Tibial nerve (tissue), 4 donors: ENCODE results near the gene TTLL4. TPM values are rescaled to one million over a fixed set of nuclear protein-coding genes. Genes with fewer than 3 reads are reported as not detected.
A peak's percentile ranks its signal among the peaks of the same experiment; 100 is the strongest.
"Not testable (repeated sequence)": the region's sequence is repeated elsewhere in the genome, so short reads cannot be mapped to it uniquely, and the experiment has no call there.

Experiments used
- DNase-seq, 2 donors: peaks; one replicate each; pipeline ENCODE4 v3.0.0-alpha.2; 2019; ENCODE audit warnings: low spot score in 2 of 2
- H3K27ac ChIP-seq, 4 donors: fragments of 200-600 bp; sonication (generic) in 3 of 4; one replicate each; pipeline ENCODE4 v1.5.1; 2017 to 2019; ENCODE audit warnings: mild to moderate bottlenecking in 1 of 4
- H3K27me3 ChIP-seq, 2 donors: fragments of 200-600 bp; sonication (generic) in 1 of 2; one replicate each; pipeline versions ENCODE4 v1.5.1 to v1.6.0; 2017 to 2019
- H3K36me3 ChIP-seq, 3 donors: fragments of 200-600 bp; sonication (generic); one replicate each; pipeline ENCODE4 v1.5.1; 2018 to 2019
- H3K4me1 ChIP-seq, 4 donors: fragments of 200-600 bp; sonication (generic) in 3 of 4; one replicate each; pipeline ENCODE4 v1.5.1; 2017 to 2019
- H3K4me3 ChIP-seq, 4 donors: fragments of 200-600 bp; sonication (generic) in 3 of 4; one replicate each; pipeline ENCODE4 v1.5.1; 2017 to 2019; ENCODE audit warnings: mild to moderate bottlenecking in 1 of 4, moderate library complexity in 1 of 4
- H3K9me3 ChIP-seq, 4 donors: fragments of 200-600 bp; sonication (generic) in 3 of 4; one replicate each; pipeline ENCODE4 v1.5.1; 2017 to 2019
- CTCF ChIP-seq, 5 experiments: fragments of 200-600 bp in 3 of 5; fragments of 450-650 bp in 2 of 5; sonication (generic) in 3 of 5; IDR thresholded peaks; one replicate each; pipeline ENCODE4 v1.5.1; 2016 to 2019; ENCODE audit warnings: antibody characterized with exemption in 5 of 5, mild to moderate bottlenecking in 3 of 5, moderate library complexity in 2 of 5
- EP300 ChIP-seq, 2 donors: sonication (generic); formaldehyde crosslinking; IDR thresholded peaks; one replicate each; pipeline ENCODE4 v1.6.1; 2017; ENCODE audit warnings: antibody characterized with exemption in 2 of 2, mild to moderate bottlenecking in 1 of 2
- POLR2A ChIP-seq, 2 donors: fragments of 450-650 bp; IDR thresholded peaks; one replicate each; pipeline ENCODE4 v1.6.1; 2017; ENCODE audit warnings: antibody characterized with exemption in 2 of 2, mild to moderate bottlenecking in 2 of 2, moderate library complexity in 2 of 2
- WGBS, 2 donors: methylation state at CpG; one replicate each; pipeline ENCODE4 v1.1.5; 2018; 5-methylcytosine and 5-hydroxymethylcytosine counted together
- total RNA-seq, 4 donors: library from RNA; depleted of rRNA; stranded (reverse); fragments of >200 nt; gene quantifications; one replicate each; pipeline ENCODE4 v1.1.0, GENCODE V29; 2016

The TTLL4 gene
- total RNA-seq, 4 donors from 2014 or later, result 15.3 to 49.6 (median 38.4) TPM

DNA sequence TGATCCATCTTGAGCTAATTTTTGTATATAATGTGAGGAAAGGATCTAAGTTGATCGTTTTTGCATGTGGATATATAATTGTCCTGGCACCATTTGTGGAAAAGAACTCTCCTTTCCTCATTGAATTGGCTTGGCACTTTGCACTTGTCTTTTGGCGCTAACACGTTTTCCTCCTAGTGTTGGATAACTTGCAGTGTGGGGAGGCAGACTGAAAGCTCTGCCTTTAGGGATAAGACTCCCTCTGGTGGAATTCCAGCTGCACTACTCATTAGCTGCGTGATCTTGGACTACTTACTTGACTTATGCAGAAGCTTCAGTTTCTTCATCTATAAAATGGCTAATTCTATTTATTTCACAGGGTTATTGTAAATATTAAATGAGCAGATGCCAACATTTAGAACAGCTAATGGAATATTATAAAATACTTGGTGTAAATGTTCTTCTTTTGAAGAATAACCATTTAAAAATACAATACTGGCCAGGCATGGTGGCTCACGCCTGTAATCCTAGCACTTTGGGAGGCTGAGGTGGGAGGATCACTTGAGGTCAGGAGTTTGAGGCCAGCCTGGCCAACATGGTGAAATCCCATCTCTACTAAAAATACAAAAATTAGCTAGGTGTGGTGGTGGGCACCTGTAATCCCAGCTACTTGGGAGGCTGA is 23.1 kb upstream of the TTLL4 start:
- H3K36me3 ChIP-seq, result peaks cover 0 to 71% (median 6%) of the 10 kb centered on the region in 3 donors
- TF ChIP-seq CTCF (IDR thresholded peaks at IDR 0.05) (peak; percentile 62 to 81 (median 74)), EP300 (IDR thresholded peaks at IDR 0.05) (peak in 1 of 2 donors; percentile 17)
- H3K4me3 ChIP-seq, H3K4me1 ChIP-seq, H3K27me3 ChIP-seq, H3K27ac ChIP-seq, H3K9me3 ChIP-seq: not testable (repeated sequence)
- DNase-seq, result peak in 1 of 2 donors; percentile 64
- 22 to 23% methylated on average over 5 of the region's 5 CpGs for WGBS, 2 donors

DNA sequence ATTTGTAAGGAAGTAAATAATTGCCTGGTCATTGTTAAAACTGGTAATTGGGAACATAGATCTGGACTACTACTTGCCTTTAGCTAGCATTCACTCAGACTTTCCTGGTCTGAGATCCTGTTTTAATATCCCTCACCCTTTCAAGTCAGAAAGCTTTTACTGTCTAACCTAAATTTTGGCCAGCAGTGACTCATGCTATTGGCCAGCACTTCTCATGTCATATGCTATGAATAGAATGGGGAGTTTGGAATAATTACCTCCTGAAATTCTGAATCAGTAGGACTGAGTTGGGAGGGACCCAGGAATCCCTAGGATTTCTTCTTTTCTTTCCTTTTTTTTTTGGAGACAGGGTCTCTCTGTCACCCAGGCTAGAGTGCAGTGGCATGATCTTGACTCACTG is 19.4 kb upstream of the TTLL4 start:
- no peak for TF ChIP-seq POLR2A (IDR thresholded peaks at IDR 0.05)
- no peak for TF ChIP-seq EP300 (IDR thresholded peaks at IDR 0.05)
- TF ChIP-seq CTCF (IDR thresholded peaks at IDR 0.05), result no peak
- Histone ChIP-seq H3K4me1 (peaks cover 0 to 5% (median 0%) of the 10 kb centered on the region in 4 donors), H3K4me3 (no peak overlapping the region), H3K9me3 (no peaks in the 10 kb centered on the region), H3K27me3 (no peaks in the 10 kb centered on the region), H3K36me3 (peaks cover 0 to 79% (median 24%) of the 10 kb centered on the region in 3 donors), H3K27ac (no peak overlapping the region)
- no peak for DNase-seq

DNA sequence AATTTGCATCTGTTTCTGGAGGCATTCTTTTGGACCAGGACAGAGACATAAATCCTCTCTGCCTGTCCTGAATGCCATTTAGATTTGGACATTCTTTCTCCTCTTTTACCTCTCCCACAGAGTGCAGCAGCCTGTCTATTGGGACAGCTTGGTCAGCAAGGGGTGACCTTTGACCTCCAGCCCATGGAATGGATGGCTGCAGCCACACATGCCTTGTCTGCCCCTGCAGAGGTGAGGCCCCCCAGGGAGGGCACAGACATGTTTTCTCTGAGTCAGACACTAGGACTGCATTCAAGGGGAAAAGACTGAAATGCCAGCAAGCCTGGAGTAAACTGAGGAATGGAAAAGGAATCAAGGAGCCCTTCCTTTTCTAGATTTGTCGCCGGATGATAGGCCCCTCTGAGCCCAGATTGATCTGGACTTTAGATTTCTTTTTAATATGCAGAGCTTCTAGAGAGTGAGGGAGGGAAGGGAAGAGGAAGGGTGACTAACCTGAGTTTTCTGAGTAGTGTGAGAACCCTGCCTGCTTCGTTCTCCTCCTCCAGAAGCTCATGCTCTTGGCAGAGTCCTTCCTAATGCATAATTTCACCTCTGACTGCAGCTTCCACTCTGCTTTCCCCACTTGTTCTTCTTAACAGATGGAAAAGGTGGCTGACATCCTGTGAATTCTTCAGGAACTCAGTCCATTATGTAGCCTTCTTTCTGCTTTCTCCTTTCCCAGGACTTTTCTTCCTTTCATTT is 16.1 kb upstream of the TTLL4 start:
- H3K4me3 ChIP-seq, result no peak overlapping the region
- no peak for TF ChIP-seq CTCF (IDR thresholded peaks at IDR 0.05)
- no peak for TF ChIP-seq POLR2A (IDR thresholded peaks at IDR 0.05)
- TF ChIP-seq EP300 (IDR thresholded peaks at IDR 0.05), result no peak
- WGBS, 2 donors, result 88 to 90% methylated on average over 3 of the region's 3 CpGs
- no peaks in the 10 kb centered on the region for H3K4me1 ChIP-seq
- H3K27ac ChIP-seq, result no peak overlapping the region
- H3K9me3 ChIP-seq, result no peaks in the 10 kb centered on the region
- peaks cover 0 to 97% (median 24%) of the 10 kb centered on the region in 3 donors for H3K36me3 ChIP-seq
- no peak for DNase-seq
- no peaks in the 10 kb centered on the region for H3K27me3 ChIP-seq

DNA sequence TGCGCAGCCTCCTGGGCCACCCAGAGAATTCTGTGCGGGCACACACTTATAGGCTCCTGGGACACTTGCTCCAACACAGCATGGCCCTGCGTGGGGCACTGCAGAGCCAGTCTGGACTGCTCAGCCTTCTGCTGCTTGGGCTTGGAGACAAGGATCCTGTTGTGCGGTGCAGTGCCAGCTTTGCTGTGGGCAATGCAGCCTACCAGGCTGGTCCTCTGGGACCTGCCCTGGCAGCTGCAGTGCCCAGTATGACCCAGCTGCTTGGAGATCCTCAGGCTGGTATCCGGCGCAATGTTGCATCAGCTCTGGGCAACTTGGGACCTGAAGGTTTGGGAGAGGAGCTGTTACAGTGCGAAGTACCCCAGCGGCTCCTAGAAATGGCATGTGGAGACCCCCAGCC is 11.8 kb upstream of the TTLL4 start:
- no peaks in the 10 kb centered on the region for H3K4me1 ChIP-seq
- WGBS, 2 donors, result 91 to 94% methylated on average over 7 to 8 of the region's 8 CpGs
- TF ChIP-seq EP300 (IDR thresholded peaks at IDR 0.05), result no peak
- TF ChIP-seq POLR2A (IDR thresholded peaks at IDR 0.05), result no peak
- TF ChIP-seq CTCF (IDR thresholded peaks at IDR 0.05), result no peak
- H3K9me3 ChIP-seq, result no peaks in the 10 kb centered on the region
- no peak overlapping the region for H3K4me3 ChIP-seq
- no peak for DNase-seq
- no peak overlapping the region for H3K27ac ChIP-seq
- no peaks in the 10 kb centered on the region for H3K27me3 ChIP-seq
- H3K36me3 ChIP-seq, result peaks cover 0 to 84% (median 6%) of the 10 kb centered on the region in 3 donors

- TF ChIP-seq POLR2A (IDR thresholded peaks at IDR 0.05) (no peak), CTCF (IDR thresholded peaks at IDR 0.05) (no peak), EP300 (IDR thresholded peaks at IDR 0.05) (no peak)
- peaks cover 0 to 58% (median 0%) of the 10 kb centered on the region in 3 donors for H3K36me3 ChIP-seq
- no peaks in the 10 kb centered on the region for H3K4me1 ChIP-seq
- no peak for DNase-seq
- no peaks in the 10 kb centered on the region for H3K9me3 ChIP-seq
- H3K27me3 ChIP-seq, result no peaks in the 10 kb centered on the region
- no peak overlapping the region for H3K27ac ChIP-seq
- 94 to 96% methylated on average over 2 of the region's 2 CpGs for WGBS, 2 donors
- H3K4me3 ChIP-seq, result no peak overlapping the region
These were observed 8.8 kb upstream of the TTLL4 start for GRCh38 chr2:218701806-218702205.
